Activated T-cell treated with anti-CD3 and anti-CD28 coated beads for 1 hour (primary cell): ENCODE measurements around the gene LRRC56.
"Not testable (repeated sequence)": the region's sequence is repeated elsewhere in the genome, so short reads cannot be mapped to it uniquely, and the experiment has no call there.

Source experiments
- DNase-seq: peaks from one replicate; pipeline ENCODE4 v3.0.0-alpha.2; 2020; ENCODE audit warnings: low read depth

Gene LRRC56

GRCh38 chr11:559712-560304 lies 22.5 kb downstream of the LRRC56 start:
- DNase-seq, result no peak

- peak; percentile 97 for DNase-seq
These were observed 23.2 kb downstream of the LRRC56 start, which contains the start of the genes LMNTD2 and RASSF7 for GRCh38 chr11:560305-561147. LMNTD2 (minus strand) TSS chr11:560738; CDS start chr11:560716, 22 bp downstream. RASSF7 (plus strand) TSS chr11:560970; CDS start chr11:561769, 799 bp downstream.

- DNase-seq, result no peak
These were observed 24.0 kb downstream of the LRRC56 start for GRCh38 chr11:561148-562003.

GRCh38 chr11:562046-562645 lies 24.8 kb downstream of the LRRC56 start:
- DNase-seq, result no peak

GRCh38 chr11:563066-563811 lies 25.9 kb downstream of the LRRC56 start:
- DNase-seq, result no peak

- DNase-seq, result no peak
These were observed 26.7 kb downstream of the LRRC56 start for GRCh38 chr11:563812-564578.

GRCh38 chr11:565921-566509 lies 28.7 kb downstream of the LRRC56 start:
- no peak for DNase-seq

GRCh38 chr11:567011-567628 lies 29.8 kb downstream of the LRRC56 start:
- no peak for DNase-seq

GRCh38 chr11:567629-568292 lies 30.4 kb downstream of the LRRC56 start:
- DNase-seq, result no peak

- DNase-seq, result peak; percentile 85
These were observed 31.2 kb downstream of the LRRC56 start for GRCh38 chr11:568306-569157.

- DNase-seq, result no peak
These were observed 32.0 kb downstream of the LRRC56 start for GRCh38 chr11:569158-569885.

GRCh38 chr11:571802-572185 lies 34.5 kb downstream of the LRRC56 start:
- no peak for DNase-seq

GRCh38 chr11:573146-573759 lies 35.9 kb downstream of the LRRC56 start:
- no peak for DNase-seq

- not testable (repeated sequence) for DNase-seq
These were observed 36.8 kb downstream of the LRRC56 start for GRCh38 chr11:574031-574570.

GRCh38 chr11:574632-575312 lies 37.4 kb downstream of the LRRC56 start:
- DNase-seq, result no peak
